GM19035 (cell line): Measurements from ENCODE around the gene UGT1A9.

Experiments
- ATAC-seq: cut with Tn5 transposase; IDR thresholded peaks from one replicate; pipeline ENCODE4 v1.9.1; 2021; ENCODE audit not compliant: unreplicated experiment

UGT1A9 gene

DNA sequence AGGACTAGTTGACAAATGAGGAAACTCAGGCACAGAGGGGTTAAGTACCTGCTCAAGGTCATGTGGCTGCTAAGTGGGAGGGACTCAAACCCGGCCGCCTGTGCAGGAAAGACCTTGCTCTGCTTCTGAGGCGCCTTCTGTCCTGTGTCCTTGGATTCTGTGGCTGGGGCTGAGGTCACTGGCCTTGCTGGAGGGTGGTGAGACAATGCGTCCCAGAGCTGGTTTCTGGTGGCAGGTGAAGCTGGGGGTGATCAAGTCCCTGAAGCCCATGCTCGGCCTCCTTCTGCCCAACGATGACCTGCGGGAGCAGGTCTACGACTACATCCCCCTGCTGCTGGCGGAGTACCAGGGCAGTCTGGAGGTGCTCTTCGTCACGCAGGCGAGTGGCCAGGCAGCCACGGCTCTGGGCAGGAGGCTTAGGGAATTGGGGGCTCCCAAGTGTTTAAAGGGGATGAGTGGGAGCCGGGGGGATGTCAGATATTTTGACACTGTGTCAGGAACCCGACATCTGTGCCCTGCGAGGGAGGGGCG lies 122.5 kb downstream of the UGT1A9 start:
- no peak for ATAC-seq

DNA sequence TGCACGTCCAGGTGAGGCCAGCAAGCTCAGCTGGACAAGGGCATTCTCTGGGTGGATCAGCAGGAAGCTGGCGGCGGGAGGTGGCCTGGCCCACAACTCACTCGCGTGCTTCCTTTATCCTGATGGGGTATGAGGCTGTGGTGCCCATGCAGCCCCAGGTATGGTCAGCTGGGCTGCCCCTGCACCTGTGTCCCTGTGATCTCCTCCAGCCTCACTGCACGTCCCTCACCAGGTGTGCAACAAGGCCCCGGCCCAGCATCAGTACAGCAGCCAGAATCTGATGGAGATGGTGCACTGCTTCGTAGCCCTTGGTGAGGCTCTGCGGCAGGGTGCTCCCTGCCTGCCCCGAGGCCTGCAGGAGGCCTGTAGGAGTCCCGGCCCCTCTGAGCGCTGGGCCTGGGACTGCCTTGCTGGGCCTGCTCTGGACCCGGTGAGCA lies 124.1 kb downstream of the UGT1A9 start:
- ATAC-seq, result no peak

DNA sequence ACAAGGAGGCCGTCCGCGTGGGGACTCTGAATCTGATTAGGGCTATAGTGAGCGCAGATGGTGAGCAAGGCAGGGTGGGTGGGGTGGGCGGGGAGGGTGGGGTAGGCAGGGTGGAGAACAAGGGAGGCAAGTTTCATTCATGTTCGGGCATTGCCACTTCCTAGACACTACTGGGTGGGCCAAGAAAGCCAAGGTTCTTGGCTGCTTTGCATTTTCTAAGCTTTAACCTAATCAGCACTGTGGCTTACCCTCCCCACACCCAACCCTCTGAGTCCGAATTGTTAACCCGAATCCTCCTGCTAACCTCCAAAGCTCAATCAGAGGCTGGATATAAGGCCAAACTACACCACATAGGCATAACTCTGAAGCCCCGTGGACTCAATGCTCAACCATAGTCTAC lies 124.6 kb downstream of the UGT1A9 start:
- no peak for ATAC-seq

DNA sequence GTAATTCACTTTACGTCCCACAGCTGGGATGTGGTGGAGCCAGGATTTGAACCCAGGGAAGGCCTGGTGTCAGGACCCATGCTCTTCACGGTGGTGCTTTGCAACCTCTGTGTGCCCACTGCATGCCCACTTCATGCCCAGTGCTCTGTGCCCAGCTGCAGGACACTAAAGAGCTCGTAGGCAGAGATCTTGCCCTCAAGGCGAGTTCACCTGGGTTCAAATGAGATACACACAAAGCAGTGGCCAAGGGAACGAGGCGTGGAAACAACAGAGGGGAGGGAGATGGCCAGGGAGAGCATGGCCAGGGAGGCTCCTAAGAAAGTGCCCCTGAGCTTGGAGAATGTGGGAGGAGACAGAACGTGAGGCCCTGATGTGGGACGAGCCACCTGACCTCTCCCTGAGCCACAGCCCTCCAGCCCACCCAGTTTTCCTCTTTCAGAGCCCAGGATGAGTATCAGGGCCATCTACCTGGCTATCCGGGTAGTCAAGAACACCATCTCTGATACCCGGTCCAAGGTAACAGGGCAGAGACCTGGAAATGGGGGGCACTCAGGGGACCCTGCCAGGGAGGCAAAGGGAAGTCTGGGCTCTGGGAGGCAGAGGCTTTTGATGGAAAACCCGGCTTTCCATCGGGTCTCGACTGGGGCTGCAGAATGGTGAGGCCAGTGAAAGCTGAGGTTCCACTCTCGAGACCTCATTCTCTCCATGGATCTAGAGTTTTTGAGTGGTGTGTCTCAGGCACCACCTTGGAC lies 126.8 kb downstream of the UGT1A9 start:
- ATAC-seq, result no peak

DNA sequence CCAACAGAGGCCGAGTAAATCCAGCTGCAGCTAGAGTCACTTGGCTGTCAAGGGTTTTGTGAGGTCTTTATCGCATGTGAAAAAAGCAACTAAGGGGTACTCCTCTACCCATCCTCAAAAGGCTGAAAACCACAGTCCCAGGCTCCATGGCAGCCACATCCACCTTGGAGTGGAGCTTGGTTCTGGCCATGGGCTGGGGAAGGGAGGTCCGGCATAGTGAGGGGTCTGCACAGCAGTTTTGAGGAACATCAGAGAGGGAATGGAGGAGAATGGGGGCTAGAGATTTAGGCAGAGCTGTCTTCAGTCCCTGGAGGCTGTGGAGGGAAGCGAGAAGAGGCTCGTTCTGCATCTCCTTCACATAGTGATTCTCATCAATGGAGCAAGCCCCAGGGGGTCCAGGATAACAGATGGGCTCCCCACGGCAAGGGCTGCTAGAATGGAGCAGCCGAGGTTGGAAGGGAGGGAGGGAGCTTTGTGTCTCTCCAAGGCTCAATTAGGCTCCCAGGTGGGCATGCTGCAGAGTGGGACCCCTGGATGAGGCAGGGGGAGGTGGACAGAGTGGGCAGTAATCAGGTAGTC lies 127.5 kb downstream of the UGT1A9 start:
- ATAC-seq, result no peak

DNA sequence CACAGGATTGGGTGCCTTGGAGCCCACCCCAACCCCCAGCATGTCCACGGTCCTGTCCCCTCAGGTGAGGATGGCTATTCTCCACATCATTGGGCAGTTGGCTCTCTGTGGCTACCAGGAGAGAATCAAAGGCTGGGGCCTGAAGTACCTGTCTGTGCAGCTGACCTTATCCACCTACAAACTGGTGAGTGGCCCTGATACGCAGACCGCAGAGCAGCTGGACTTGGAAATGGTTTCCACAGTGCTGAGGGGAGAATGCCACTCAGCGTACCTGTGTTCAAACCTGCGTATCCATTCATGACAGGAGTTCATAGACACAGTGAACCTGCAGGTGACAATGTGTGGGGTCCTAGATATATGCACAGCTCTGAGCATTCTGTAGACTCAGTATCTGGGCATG lies 128.0 kb downstream of the UGT1A9 start:
- ATAC-seq, result no peak

DNA sequence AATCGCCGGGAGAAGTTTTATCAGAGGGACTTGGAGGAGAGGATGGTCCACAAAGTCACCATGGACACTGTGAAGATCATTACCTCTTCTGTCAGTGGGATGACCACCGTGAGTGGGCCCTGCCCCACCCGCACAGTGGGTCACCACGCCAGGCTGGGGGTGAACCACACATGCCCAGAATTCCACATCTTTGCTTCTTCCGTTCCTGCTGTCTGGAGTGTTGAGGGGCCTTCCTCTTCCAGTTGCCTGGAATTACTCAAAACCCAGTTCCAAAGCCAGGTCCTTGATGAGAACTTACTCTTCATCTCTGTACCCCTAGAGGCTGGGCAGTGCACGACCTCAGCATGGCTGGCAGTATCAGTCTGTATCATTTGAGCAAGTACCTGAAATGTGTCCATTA lies 128.5 kb downstream of the UGT1A9 start:
- no peak for ATAC-seq

DNA sequence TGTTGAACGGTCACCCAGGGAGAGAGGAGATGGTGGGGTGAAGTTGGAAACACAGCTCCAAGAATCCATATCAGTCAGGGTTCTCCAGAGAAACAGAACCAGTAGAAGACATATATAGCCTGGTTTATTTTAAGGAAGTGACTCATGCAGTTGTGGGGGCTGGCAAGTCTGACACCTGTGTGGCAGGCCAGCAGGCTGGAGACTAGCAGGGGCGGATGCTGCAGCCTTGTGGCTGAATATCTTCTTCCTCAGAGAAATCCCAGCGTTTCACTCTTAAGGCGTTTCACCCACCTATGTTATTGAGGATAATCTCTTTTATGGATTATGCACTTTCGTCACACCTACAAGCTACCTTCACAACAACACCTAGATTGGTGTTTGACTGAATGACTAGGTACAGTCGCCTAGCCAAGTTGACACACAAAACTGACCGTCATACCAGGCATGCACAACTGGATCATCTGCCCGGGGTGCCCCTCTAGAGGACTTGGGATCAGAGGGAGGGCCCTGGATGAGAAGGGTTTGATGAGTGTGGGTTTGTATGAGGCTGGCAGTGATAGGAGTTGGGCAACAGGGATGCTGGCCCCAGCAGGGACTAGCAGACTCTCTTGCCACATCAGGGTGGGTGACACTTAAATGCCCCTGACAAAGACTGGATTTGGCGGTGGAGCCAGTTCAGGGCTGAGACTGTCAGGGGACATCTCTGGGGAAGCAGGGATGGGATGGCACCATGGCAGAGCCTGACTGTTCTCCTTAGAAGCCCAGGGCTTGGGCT lies 129.8 kb downstream of the UGT1A9 start:
- no peak for ATAC-seq

DNA sequence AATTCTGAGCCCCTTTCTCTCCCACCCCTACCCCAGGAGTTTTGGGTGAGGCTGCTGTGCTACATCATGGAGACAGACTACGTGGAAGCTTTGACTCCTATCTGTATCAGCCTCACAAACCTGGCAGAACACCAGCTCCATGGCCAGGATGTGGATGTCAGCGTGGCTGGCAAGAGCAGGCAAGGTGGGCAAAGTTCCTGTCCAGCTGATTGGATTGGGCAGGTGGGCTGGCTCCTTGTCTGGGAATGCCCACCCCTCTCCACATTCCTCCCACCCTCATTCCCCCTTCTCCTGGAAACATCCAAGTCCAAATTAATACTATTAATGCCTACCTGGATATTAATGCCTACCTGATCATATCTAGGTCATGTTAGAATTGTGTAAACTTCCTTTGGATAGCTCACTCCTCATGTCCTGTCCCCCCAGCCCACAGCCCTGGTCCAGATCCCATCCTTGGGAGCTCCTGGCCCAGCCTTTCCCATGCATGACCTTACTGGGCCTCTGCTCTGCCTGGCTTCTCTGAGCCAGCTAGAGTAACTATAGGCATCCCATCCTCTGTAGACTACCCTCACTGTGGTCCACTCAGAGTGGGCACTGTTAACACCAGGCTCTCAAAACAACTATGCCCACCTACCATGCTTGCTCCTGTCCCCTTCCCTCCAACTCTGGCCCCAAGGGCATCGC lies 130.6 kb downstream of the UGT1A9 start:
- ATAC-seq, result no peak

DNA sequence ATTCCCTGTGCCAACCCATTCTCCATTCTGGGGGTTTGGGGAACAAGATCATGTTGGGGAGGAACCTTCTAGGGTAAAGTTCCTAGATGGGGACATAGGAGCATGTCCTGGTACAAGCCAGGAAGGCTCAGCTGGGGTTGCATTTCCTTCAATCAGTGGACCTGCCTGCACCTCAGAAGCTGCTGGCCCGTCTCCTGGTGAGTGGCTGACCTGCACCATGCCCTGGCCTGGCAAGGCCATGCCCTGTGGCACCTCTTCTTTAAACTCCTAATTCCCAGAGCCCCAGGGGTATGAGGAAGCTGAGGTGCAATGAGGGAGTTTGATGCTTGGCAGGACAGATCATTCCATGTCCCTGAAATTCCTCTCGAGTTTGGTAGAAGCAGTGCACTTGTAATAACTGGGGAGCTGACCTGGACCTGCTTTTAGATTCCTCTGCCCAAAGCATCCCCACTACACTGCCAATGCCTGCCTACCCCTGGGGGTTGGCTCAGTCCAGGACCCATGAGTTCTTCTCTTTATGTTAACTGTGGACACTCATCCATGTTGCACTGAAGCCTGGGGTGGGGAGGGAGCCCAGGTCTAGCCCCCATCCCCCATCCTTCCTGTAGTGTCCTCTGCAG lies 131.7 kb downstream of the UGT1A9 start:
- ATAC-seq, result no peak

DNA sequence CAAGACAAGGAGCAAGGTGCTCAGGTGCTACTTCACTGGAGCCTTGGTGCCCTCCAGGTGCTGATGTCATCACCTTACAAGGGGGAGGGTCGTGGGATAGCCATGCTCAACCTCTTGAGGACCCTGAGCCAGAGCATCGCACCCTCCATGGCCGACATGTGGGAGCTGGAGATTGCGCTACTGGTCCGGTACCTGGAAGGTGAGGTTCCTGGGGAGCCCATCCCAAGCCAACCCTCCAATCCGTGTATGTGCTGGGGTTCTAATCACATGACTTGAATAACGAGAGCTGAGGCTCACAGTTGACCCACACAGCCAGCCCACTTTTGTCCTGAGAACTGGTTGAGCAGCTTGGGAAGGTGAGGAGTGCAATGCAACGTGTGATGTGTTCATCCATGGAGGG lies 132.3 kb downstream of the UGT1A9 start:
- ATAC-seq, result no peak

DNA sequence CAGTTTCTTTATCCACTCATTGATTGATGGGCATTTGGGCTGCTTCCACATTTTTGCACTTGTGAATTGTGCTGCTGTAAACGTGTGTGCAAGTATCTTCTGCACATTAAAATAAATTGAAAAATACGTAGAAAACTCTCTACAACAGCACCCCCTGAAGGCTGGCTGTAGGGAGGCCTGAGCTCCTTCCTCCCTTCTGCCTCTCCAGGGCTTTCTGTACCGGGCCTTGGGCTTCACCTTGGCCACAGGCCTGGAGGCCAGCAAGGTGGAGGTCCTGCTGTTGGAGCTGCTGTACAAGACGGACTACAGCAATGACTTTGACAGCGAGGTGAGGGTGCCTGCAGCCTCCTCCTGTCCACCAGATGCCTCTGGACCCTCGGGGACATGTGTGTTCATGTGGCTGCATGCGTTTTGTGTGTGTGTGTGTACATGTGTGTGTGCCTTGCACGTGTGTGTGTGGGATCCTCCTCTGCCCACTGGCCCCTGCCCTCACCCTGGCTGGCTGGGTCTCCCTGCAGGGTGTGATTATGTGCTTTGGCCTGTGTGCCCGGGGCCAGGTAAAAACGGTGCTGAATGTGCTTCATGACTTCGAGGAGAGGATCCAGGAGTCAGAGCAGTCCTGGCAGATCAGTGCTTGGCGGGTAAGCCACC lies 135.6 kb downstream of the UGT1A9 start:
- no peak for ATAC-seq

DNA sequence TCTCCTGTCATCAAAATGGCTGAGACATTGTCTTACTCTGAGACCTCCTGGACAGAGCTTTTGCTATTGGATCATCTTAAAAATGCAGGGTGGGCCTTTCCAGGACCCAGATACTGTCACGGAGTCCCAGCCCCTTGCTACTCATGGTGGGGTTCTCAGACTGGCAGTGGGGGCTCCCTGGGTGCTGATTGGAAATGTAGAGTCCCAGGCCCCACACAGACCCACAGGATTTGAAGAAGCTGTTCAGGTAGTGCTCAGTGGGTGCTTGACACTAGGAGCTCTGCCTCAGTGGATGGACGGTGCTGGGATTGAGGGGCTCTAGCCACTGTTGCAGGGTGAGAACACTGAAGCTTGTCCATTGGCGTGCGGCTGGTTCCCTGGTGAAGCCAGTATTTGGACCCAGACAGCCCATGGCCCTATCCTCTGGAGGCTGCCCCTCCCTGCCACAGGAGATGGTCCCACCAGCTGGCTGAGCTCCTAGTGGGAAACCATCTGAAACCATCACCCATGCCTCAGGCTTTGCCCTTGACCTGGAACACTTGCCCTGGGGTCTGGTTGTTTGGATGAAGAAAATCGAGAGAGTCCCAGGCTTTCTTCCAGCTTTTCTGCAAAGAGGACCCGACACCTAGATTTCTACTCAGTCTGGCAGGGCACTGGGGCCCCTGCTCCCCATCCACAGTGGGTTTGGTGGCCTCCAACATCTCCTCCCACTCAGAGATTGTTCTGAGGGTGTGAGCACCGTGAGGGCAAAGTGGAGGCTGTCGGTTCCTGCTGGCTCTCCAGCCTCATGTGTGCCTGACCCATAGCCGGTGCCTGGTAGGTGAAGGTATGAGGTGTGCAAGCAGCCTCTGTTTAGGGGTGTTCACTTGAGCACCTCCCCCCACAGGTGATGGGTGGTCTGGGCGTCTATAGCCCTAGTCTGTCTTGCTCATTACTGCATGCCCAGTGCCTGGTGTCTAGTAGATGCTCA lies 136.6 kb downstream of the UGT1A9 start:
- ATAC-seq, result no peak

DNA sequence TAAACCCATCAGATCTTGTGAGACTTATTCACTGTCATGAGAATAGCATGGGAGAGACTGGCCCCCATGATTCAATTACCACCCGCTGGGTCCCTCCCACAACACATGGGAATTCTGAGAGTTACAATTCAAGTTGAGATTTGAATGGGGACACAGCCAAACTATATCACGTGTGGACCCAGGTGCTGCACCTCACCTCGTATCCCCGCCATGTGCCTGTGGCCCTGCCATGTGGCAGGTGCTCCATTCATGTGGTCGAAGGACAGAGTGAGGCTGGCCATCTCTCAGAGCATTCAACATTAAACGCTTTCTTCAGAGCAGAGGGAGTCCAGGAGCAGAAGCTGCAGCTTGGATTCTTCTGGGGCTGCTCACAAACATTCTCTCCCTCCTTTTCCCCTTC lies 138.7 kb downstream of the UGT1A9 start:
- ATAC-seq, result no peak

DNA sequence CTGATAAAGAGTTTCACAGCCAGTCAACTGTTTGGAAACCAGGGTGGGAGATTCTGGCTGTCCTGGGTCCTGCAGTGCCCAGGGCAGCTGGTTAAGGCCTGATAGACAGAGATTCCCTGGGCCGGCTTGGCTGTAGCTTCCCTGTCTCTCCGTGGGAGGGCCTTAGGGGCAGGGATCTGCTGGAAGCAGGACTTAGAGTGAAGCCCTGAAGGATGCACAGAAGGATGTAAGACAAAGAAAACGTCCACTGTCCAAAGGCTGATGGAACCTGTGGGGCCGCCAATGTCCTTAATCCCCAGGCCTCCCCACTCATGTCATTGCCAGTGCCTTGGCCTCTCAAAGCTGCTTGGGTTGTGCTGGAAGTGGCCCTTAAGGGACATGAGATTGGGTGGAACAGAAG lies 139.4 kb downstream of the UGT1A9 start:
- no peak for ATAC-seq

DNA sequence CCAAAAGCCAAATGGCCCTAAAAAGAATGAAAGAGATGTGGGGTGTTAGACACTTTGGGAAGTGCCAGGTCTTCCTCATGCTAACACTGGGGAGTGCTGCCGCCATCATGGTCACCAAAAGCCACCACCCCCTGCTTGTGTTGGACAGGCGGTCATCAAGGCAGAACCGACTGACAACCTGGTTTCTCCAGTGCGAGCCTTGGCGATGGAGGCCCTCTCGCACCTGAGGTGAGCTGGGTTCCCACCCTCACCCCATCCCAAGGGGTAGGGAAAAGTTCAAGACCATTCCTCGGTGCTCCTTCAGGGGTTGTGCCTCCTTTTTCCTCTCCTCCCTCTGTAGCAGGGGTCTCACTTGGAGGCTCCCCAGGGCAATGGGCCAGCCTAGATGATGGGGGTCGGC lies 140.0 kb downstream of the UGT1A9 start:
- ATAC-seq, result no peak

DNA sequence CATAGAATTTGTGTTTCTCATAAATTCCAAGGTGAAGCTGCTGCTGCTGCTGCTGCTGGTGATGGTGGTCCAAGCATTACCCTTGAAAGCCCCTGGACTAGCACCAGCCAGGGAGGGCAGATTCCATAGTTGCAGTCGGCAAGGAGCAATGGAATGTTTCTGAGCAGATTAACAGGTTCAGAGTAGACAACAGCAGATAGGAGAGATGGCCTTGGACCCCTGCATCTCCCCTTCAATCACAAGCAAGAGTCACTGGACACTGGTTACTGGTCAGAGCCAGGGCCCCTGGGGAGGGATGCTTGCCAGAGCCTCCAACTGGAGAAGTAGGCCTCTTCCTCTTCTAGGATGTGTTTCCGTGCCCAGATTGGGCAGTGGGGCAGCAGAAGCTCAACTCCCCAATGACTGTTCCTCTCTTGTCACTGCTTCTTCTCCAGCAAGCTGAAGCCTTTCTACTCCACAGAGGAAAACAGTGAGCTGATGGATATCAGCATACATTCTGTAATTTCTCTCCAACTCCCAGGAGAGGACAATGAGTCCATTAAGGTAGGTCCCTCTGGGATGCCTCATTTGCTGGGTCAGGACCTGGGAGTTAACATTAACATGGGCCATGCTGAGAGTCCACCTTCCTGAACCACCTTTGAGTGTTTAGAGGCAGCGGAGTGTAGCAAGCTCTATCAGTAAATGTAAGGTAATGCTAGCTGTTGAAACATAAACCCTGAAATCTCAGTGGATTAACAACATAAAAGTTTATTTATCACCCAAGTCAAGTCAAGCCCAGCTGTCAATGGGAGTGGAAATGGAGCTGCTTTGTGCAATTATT lies 141.7 kb downstream of the UGT1A9 start:
- no peak for ATAC-seq

DNA sequence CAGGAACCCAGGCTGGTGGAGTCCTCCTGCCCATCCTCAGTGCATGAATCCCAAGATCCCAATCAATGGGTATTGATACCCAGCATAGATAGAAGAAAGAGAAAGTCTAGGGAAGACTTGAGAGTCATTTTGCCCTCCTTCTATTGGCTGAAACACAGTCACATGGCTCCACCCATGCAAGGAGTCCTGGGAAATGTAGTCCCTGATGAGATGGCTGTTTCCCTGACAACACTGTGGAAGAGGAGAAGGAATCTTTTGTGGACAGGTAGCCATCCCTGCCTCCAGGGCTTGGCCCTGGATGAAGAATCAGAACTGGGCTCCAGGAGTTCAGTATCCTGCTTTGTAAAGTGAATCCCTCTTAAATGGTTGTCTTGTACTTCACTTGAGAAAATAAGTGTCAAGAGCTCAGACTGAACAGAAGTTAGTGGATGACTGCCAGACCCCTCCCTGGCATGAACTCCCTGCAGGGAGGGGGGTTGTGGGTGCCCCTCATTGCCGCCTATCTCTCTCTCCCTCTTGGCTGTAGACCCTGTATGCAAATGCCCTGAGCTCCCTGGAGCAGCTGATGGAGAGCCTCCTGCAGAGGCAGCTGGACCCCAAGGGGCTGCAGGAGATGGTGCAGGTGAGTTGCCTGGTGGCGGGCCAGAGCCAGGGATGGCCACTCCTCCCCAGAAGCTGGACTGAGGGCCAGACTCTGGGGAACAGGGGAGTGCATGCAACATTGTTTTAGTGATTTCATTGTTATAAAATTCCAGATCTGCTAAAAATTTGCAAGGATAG lies 142.5 kb downstream of the UGT1A9 start:
- ATAC-seq, result no peak
